Memory B cell (primary cell): ENCODE results near the gene GSTP1.
"Not testable (repeated sequence)": the region's sequence is repeated elsewhere in the genome, so short reads cannot be mapped to it uniquely, and the experiment has no call there.

Source experiments
- ATAC-seq: fragments of 150-1000 bp; cut with Tn5 transposase; 2 replicates; pipeline ENCODE4 v1.10.0; 2021; ENCODE audit warnings: low read depth, mild to moderate bottlenecking, moderate library complexity
- DNase-seq, 2 donors: peaks; one replicate each; pipeline ENCODE4 v3.0.0; 2022; ENCODE audit warnings: low spot score in 2 of 2
- H3K27ac Mint-ChIP-seq: one replicate; pipeline ENCODE4 v1.8.0; 2022; ENCODE audit warnings: mild to moderate bottlenecking, moderate library complexity, mixed read lengths
- H3K27me3 Mint-ChIP-seq: one replicate; pipeline ENCODE4 v1.8.0; 2022; ENCODE audit warnings: mixed read lengths
- H3K36me3 Mint-ChIP-seq: one replicate; pipeline ENCODE4 v1.8.0; 2022; ENCODE audit warnings: mild to moderate bottlenecking, mixed read lengths
- H3K4me1 Mint-ChIP-seq: one replicate; pipeline ENCODE4 v1.8.0; 2022; ENCODE audit warnings: mixed read lengths
- H3K4me3 Mint-ChIP-seq: one replicate; pipeline ENCODE4 v1.8.0; 2022; ENCODE audit warnings: mild to moderate bottlenecking, moderate library complexity, mixed read lengths
- H3K9me3 Mint-ChIP-seq: one replicate; pipeline ENCODE4 v1.8.0; 2022; ENCODE audit warnings: mixed read lengths

The GSTP1 gene

GRCh38 chr11:67583247-67584204, at the start of gene GSTP1:
TSS of gene GSTP1 (plus strand) at chr11:67583812. CDS start at chr11:67583844, 32 bp downstream.
- H3K4me1 Mint-ChIP-seq, result peaks cover 59% of the 10 kb centered on the region

GRCh38 chr11:67534070-67534679, 49.4 kb upstream of the GSTP1 start:
- no peak overlapping the region for H3K27ac Mint-ChIP-seq
- H3K9me3 Mint-ChIP-seq, result peaks cover 15% of the 10 kb centered on the region
- ATAC-seq (no peak), DNase-seq (no peak)
- no peaks in the 10 kb centered on the region for H3K36me3 Mint-ChIP-seq
- no peak overlapping the region for H3K4me3 Mint-ChIP-seq
- no peaks in the 10 kb centered on the region for H3K4me1 Mint-ChIP-seq
- H3K27me3 Mint-ChIP-seq, result peaks cover 11% of the 10 kb centered on the region

More at GRCh38 chr11:67583247-67584204, at the start of gene GSTP1:
- Mint-ChIP-seq H3K27me3 (peaks cover 3% of the 10 kb centered on the region), H3K27ac (peak within 1 kb of the TSS; percentile 91), H3K36me3 (peaks cover 1% of the 10 kb centered on the region), H3K4me3 (peak within 1 kb of the TSS; percentile 88), H3K9me3 (peaks cover 1% of the 10 kb centered on the region)
- peak; percentile 43 for ATAC-seq
- DNase-seq, result peak; percentile 63 to 77

- Mint-ChIP-seq H3K27me3 (peaks cover 8% of the 10 kb centered on the region), H3K36me3 (no peaks in the 10 kb centered on the region), H3K4me3 (no peak overlapping the region), H3K27ac (no peak overlapping the region), H3K4me1 (no peaks in the 10 kb centered on the region), H3K9me3 (peaks cover 15% of the 10 kb centered on the region)
- ATAC-seq (no peak), DNase-seq (no peak)
Measured at GRCh38 chr11:67535561-67535960, 48.1 kb upstream of the GSTP1 start.

GRCh38 chr11:67538306-67538705, 45.3 kb upstream of the GSTP1 start:
- no peaks in the 10 kb centered on the region for H3K36me3 Mint-ChIP-seq
- H3K27me3 Mint-ChIP-seq, result peaks cover 6% of the 10 kb centered on the region
- H3K4me1 Mint-ChIP-seq, result no peaks in the 10 kb centered on the region
- H3K4me3 Mint-ChIP-seq, result no peak overlapping the region
- H3K9me3 Mint-ChIP-seq, result peaks cover 9% of the 10 kb centered on the region
- no peak overlapping the region for H3K27ac Mint-ChIP-seq
- no peak for DNase-seq
- no peak for ATAC-seq

- Mint-ChIP-seq H3K27me3 (peaks cover 6% of the 10 kb centered on the region), H3K4me3 (no peak overlapping the region), H3K9me3 (peaks cover 5% of the 10 kb centered on the region), H3K4me1 (no peaks in the 10 kb centered on the region), H3K36me3 (no peaks in the 10 kb centered on the region), H3K27ac (no peak overlapping the region)
- ATAC-seq (no peak), DNase-seq (no peak)
Measured at GRCh38 chr11:67538823-67539505, 44.6 kb upstream of the GSTP1 start.

- Mint-ChIP-seq H3K27me3 (peaks cover 6% of the 10 kb centered on the region), H3K36me3 (no peaks in the 10 kb centered on the region), H3K27ac (no peak overlapping the region), H3K4me3 (no peak overlapping the region), H3K4me1 (no peaks in the 10 kb centered on the region), H3K9me3 (peaks cover 1% of the 10 kb centered on the region)
- no peak for ATAC-seq
- no peak for DNase-seq
Measured at GRCh38 chr11:67539550-67539949, 44.1 kb upstream of the GSTP1 start.

- Mint-ChIP-seq H3K27me3 (peaks cover 9% of the 10 kb centered on the region), H3K36me3 (no peaks in the 10 kb centered on the region), H3K9me3 (no peaks in the 10 kb centered on the region), H3K4me3 (no peak overlapping the region), H3K27ac (no peak overlapping the region), H3K4me1 (no peaks in the 10 kb centered on the region)
- ATAC-seq (no peak), DNase-seq (no peak)
Measured at GRCh38 chr11:67541198-67541597, 42.4 kb upstream of the GSTP1 start.

GRCh38 chr11:67542169-67542568, 41.4 kb upstream of the GSTP1 start:
- no peaks in the 10 kb centered on the region for H3K9me3 Mint-ChIP-seq
- no peaks in the 10 kb centered on the region for H3K4me1 Mint-ChIP-seq
- no peak overlapping the region for H3K4me3 Mint-ChIP-seq
- peaks cover 14% of the 10 kb centered on the region for H3K27me3 Mint-ChIP-seq
- H3K27ac Mint-ChIP-seq, result no peak overlapping the region
- no peak for DNase-seq
- no peak for ATAC-seq
- H3K36me3 Mint-ChIP-seq, result no peaks in the 10 kb centered on the region

- ATAC-seq (no peak), DNase-seq (no peak)
- Mint-ChIP-seq H3K9me3 (no peaks in the 10 kb centered on the region), H3K4me1 (no peaks in the 10 kb centered on the region), H3K27me3 (peaks cover 13% of the 10 kb centered on the region), H3K36me3 (no peaks in the 10 kb centered on the region), H3K4me3 (no peak overlapping the region), H3K27ac (no peak overlapping the region)
Measured at GRCh38 chr11:67542971-67543370, 40.6 kb upstream of the GSTP1 start.

- Mint-ChIP-seq H3K27me3 (peaks cover 8% of the 10 kb centered on the region), H3K4me1 (no peaks in the 10 kb centered on the region), H3K36me3 (no peaks in the 10 kb centered on the region), H3K4me3 (no peak overlapping the region), H3K27ac (no peak overlapping the region), H3K9me3 (no peaks in the 10 kb centered on the region)
- ATAC-seq, result no peak
- no peak for DNase-seq
Measured at GRCh38 chr11:67543585-67543984, 40.0 kb upstream of the GSTP1 start.

GRCh38 chr11:67544616-67545242, 38.9 kb upstream of the GSTP1 start:
- no peak overlapping the region for H3K4me3 Mint-ChIP-seq
- H3K4me1 Mint-ChIP-seq, result no peaks in the 10 kb centered on the region
- DNase-seq (no peak), ATAC-seq (no peak)
- no peaks in the 10 kb centered on the region for H3K36me3 Mint-ChIP-seq
- H3K9me3 Mint-ChIP-seq, result no peaks in the 10 kb centered on the region
- peaks cover 8% of the 10 kb centered on the region for H3K27me3 Mint-ChIP-seq
- H3K27ac Mint-ChIP-seq, result no peak overlapping the region

GRCh38 chr11:67545280-67545679, 38.3 kb upstream of the GSTP1 start:
- peaks cover 10% of the 10 kb centered on the region for H3K27me3 Mint-ChIP-seq
- H3K27ac Mint-ChIP-seq, result no peak overlapping the region
- DNase-seq (no peak), ATAC-seq (no peak)
- H3K4me3 Mint-ChIP-seq, result no peak overlapping the region
- H3K4me1 Mint-ChIP-seq, result no peaks in the 10 kb centered on the region
- H3K36me3 Mint-ChIP-seq, result peaks cover 2% of the 10 kb centered on the region
- no peaks in the 10 kb centered on the region for H3K9me3 Mint-ChIP-seq

- H3K27ac Mint-ChIP-seq, ATAC-seq, H3K27me3 Mint-ChIP-seq, H3K4me3 Mint-ChIP-seq, H3K4me1 Mint-ChIP-seq, H3K36me3 Mint-ChIP-seq, DNase-seq: not testable (repeated sequence)
- peaks cover 10% of the 10 kb centered on the region for H3K9me3 Mint-ChIP-seq
Measured at GRCh38 chr11:67548112-67548511, 35.5 kb upstream of the GSTP1 start.
